Fibroblast of peridontal ligament (primary cell): ENCODE measurements around the gene EAF1.
"Not testable (repeated sequence)": the region's sequence is repeated elsewhere in the genome, so short reads cannot be mapped to it uniquely, and the experiment has no call there.

ENCODE experiments used
- DNase-seq: peaks from one replicate; pipeline ENCODE4 v3.0.0-alpha.2; 2010; ENCODE audit errors: extremely low read depth

Gene EAF1

DNA sequence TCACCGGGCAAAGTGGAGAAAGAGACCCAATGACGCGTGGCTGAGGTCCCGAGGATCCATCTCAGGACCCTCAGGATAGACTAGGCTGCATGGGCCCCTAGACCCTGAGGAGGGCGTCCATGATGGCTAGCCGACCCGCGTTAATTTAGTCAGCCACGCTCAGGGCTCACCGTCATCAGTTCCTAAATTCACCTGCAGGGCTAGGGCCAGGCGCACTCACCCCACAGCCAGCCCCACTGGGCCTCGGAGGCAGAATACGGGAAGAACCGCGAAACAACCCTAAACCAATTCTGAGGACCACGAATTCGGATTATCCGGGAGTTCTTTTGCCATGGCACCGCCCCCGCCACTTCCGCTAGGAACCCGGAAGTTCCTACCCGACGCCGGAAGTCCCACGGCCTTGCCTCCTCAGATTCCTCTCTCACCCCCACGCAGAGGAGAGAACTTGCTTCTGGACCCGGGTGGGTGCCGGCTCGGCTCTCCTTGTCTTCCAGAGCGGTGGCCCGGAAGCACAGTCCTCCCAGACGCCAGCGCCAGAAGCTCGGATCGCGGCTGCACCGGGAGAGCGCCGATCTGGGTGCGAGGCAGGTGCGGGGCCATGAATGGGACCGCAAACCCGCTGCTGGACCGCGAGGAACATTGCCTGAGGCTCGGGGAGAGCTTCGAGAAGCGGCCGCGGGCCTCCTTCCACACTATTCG lies at the start of gene EAF1, which contains the start of gene METTL6:
Gene EAF1, plus strand, starts transcription at position 417 of the 699 bp plus-strand sequence. Its CDS starts 182 bp downstream, at position 599.
Gene METTL6, minus strand, starts transcription at position 363 of the 699 bp plus-strand sequence. CDS start 1,033 bp downstream, outside the sequence.
- DNase-seq, result peak; percentile 74

DNA sequence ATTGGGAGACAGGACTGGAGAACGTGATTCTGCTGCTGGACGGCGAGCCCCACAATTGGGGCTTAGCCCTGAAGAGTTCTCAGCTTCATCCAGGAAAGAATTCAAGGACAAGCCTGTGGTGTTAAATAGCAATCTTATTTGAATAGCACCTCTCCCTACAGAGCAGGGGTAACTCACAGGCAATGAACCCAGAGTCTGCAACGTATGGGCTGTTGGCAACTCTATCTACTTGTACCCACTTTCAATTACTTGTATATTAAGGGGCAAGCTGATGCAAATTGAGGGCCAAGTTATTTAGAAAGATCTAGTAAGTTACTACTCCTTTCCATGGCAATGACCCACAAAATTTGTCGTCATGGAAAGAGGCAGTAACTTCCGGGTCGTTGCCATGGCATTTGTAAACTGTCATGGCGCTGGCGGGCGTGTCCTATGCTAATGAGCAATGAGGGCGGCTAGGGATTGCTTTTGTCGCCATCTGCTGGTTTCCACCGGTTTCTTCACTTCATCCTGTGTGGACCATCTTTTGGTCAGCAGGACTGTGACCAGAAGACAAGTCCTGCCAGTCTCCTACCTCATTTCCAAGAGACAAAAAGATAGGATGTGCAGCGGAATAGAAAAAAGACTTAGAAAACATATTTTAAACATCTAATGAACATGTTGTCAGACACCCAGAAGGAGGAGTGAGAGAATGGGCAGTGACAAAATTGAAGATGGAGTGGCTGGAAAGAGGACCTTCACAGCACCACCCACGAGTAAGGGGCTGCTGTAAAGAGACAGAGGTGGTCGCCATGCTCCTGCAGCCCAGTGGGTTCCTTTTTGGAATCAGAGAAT lies 49.2 kb upstream of the EAF1 start:
- DNase-seq, result peak; percentile 96

DNA sequence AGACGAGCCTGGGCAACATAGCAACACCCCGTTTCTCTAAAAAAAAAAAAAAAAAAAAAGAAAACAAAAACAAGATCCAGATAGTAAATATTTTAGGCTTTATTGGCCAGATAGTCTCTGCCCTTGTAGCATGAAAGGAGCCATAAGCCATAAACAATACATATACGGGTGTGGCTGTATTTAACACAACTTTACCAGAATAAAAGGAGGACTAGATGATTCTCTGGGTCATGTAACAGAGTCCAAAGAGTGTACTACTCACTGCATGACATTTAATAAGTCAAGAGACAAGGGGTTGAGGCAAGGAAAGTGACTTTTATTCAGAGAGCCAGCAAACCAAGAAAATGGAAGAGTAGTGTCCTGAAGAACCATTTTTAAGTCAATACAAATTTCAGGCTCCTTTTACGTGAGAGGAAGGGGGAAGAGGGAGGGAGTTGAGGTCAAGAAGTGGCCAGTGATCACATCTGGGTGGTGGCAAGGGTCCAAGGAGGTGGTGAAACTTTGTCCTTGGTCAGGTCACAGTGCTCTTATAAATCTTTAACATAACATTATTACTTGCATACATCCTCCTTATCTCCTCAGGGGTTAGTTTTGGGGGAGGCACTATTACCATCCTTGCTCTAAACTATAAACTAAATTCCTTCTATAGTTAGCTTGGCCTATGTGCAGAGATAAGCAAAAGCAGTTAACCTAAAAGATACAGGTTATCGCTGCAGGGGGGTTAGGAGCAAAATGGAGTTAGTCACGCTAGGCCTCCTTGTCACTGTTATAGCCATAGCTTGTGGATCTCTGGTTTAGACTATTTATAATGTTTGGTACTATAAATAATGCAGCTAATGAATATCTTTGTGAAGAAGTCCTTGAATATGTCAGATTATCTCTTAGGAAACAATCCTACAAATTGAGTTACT lies 46.2 kb upstream of the EAF1 start:
- no peak for DNase-seq

DNA sequence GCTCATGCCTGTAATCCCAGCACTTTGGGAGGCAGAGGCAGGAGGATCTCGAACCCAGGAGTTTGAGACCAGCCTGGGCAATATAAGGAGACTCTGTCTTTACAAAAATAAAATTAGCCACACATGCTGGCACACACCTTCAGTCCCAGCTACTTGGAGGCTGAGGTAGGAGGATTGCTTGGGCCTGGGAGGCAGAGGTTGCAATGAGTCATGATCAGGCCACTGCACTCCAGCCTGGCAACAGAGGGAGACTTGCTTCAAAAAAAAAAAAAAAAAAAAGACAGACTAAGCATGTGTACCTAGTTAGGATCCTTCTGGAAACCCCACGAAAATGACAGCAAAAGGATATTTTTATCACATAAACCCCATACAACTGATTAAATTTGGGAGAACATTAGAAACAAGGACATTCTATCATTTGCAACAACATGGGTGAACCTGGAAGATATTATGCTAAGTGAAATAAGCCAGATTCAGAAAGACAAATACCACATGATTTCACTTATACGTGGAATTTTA lies 44.9 kb upstream of the EAF1 start:
- DNase-seq, result peak; percentile 37

DNA sequence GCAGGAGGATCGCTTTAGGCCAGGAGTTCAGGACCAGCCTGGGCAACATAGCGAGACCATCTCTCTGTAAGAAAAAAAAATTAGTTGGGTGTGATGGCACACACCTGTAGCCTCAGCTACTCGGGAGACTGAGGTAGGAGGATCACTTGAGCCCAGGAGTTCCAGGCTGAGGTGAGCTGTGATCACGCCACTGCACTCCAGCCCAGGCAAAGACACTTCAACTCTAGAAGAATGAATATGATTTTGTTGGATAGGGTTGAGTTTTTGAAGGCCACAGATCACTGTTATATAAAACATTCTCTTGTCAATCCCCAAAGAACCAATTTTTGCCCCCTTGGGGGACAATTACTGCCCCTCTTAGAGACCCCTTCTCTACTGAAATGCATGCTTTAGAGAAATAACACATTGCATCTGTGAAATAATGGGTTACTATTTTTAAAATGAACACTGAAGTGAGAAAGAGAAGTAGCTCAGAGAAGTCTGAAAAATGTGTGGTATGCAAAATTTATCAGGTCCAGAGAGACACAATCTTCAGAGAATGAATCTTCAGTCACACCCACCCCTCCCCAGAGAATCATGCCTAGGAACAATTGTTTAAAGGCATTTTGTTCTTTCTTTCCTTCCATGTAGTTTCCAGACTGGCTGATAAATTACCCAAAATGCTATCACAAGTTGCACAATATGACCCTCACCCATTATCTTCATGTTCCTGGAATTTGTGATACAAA lies 42.7 kb upstream of the EAF1 start:
- DNase-seq, result no peak

DNA sequence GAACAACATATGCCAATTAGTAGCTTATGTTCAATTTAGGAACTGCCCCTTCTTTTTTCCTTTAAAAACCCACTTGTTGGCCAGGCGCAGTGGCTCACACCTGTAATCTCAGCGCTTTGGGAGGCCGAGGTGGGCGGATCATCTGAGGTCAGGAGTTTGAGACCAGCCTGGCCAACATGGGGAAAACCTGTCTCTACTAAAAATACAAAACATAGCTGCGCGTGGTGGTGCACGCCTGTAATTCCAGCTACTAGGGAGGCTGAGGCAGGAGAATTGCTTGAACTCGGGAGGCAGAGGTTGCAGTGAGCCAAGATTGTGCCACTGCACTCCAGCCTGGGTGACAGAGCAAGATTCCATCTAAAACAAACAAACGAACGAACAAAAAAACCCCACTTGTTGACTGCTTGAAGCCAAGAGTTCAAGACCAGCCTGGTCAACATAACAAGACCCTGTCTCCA lies 42.1 kb upstream of the EAF1 start:
- DNase-seq, result not testable (repeated sequence)

DNA sequence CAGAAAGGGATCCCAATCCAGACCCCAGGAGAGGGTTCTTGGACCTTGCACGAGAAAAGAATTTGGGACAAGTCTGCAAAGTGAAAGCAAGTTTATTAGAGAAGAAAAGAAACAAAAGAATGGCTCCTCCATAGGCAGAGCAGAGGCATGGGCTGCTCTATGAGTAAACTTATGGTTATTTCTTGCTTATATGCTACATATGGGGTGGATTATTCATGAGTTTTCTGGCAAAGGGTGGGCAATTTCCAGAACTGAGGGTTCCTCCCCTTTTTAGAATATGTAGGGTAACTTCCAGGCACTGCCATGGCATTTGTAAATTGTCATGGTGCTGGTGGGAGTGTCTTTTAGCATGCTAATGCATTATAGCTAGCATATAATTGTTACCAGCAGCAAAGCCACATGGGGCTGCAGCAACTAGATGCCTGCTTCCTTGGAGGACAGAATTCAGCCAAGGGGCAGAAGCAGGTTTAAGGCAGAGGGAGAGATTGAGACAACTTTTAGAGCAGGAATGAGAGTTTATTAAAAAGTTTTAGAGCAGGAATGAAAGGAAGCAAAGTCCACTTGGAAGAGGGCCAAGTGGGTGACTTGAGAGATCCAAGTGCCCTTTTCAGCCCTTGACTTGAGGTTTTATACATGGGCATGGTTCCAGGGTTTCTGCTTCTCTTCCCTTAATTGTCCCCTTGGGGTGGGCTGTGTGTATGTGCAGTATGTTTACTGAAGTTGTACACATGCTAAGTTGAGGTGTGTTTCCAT lies 41.3 kb upstream of the EAF1 start:
- no peak for DNase-seq

DNA sequence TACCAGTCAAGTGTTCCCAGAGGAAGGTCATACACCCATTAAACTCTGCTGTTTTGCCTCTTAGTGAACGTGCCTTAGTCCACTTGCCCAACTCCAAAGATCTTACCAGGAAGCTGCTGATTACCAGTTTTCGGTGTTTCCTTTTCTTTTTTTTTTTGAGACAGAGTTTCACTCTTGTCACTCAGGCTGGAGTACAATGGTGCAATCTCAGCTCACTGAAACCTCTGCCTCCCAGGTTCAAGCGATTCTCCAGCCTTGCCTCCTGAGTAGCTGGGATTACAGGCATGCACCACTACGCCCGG lies 40.8 kb upstream of the EAF1 start:
- not testable (repeated sequence) for DNase-seq

DNA sequence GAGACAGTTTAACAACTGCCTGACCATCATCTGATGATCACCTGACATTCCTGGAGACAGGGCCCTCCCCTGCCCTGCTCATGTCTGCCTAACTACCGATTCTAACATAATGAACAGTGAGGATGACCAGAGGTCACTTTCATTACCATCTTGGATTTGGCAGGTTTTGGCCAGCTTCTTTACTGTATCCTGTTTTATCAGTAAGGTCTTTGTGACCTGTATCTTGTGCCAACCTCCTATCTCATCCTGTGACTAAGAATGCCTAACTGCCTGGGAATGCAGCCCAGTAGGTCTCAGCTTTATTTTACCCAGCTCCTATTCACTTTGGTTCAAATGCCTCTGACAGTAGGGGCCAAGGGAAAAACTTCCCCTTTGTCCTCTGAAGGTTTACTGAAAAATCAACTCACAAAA lies 40.2 kb upstream of the EAF1 start:
- DNase-seq, result peak; percentile 30

DNA sequence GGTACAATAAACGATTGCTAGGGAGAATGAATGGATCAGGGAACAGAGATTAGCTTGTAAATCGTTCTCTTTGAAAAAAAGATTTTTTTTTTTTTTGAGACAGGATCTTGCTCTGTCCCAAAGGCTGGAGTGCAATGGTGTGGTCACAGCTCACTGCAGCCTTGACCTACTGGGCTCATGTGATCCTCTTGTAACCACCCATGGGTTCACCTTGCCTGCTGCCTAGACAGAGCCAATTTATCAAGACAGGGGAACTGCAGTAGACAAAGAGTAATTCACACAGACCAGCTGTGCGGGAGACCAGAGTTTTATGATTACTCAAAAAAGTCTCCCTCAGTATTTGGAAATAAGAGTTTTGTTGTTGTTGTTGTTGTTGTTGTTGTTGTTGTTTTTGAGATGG lies 39.7 kb upstream of the EAF1 start:
- DNase-seq, result no peak

DNA sequence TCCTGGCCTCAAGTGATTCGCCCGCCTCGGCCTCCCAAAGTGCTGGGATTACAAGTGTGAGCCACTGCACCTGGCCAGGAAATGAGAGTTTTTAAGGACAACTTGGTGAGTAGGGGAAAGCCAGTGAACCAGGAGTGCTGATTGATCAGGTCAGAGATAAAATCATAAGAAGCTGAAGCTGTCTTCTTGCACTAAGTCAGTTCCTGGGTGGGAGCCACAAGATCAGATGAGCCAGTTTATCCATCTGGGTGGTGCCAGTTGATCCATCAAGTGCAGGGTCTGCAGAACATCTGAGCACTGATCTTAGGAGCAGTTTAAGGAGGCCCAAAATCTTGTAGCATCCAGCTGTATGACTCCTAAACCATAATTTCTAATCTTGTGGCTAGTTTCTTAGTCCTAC lies 39.1 kb upstream of the EAF1 start:
- DNase-seq, result not testable (repeated sequence)

DNA sequence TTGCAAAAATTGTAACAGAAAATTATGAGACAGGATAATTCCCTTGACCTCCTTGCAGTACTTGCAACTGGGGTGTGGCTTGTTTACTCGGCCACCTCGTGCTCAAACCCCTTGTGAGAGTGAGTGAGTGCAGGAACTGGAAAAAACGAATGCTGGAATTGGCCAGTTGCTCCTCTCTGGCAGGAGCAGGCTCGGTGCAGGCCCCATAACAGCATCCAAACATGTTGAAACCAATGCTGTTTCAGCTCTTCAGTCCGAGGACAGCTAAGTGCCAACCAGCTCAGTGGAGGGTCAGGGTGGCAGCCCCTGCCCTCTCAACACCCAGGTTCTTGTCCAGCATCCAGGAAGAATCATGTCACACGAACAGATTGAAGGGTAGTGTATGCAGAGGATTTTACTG lies 36.9 kb upstream of the EAF1 start:
- DNase-seq, result no peak

DNA sequence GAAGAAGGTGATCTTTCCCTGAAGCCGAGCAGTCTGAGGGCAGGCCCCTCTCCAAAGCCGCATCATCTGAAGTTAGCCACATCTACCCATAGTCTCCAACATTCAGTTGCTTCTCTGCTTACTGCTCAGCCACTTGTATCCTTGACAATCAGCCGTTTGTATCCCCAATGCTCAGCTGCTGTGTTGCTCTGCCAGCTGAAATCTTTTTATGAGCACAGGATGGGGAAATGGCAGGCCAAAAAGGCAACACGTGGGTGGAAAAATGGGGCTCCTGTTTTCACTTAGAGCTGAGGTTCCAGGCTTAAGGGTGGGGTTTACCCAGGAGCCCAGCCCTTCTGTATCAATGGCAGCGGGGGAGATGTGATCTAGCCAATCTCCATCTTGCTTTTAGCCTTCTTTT lies 36.4 kb upstream of the EAF1 start:
- no peak for DNase-seq

DNA sequence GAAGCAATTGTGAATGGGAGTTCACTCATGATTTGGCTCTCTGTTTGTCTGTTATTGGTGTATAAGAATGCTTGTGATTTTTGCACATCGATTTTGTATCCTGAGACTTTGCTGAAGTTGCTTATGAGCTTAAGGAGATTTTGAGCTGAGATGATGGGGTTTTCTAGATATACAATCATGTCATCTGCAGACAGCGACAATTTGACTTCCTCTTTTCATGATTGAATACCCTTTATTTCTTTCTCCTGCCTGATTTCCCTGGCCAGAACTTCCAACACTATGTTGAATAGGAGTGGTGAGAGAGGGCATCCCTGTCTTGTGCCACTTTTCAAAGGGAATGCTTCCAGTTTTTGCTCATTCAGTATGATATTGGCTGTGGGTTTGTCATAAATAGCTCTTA lies 34.1 kb upstream of the EAF1 start:
- not testable (repeated sequence) for DNase-seq

DNA sequence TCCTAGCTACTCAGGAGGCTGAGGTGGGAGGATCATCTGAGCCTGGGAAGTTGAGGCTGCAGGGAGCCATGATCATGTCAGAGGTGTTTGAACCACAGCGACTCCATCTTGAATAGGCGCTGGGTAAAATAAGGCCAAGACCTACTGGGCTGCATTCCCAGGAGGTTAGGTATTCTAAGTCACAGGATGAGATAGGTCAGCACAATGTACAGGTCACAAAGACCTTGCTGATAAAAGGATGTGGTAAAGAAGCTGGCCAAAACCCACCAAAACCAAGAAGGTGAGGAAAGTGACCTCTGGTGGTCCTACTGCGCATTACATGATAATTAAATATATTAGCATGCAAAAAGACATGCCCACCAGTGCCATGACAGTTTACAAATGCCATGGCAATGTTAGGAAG lies 28.7 kb upstream of the EAF1 start:
- DNase-seq, result peak; percentile 27

DNA sequence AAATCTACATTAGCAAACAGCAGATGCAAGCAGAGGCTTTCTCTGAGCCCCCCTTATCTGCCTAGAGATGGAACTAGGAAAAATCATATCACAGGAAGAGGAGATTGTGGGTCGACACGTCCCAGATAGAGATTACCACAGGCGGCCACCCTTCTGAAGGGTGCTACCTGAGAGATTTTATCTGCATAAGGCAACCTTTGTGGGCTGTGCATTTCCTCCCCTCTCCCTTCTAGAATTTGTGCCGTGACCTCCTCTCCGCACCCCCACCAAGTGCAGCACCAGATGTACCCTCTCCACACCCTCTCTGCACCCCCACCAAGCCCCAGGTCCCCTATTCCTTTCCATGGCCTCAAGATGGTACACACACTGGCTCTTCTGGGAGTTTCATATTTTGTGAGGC lies 27.4 kb upstream of the EAF1 start:
- no peak for DNase-seq

DNA sequence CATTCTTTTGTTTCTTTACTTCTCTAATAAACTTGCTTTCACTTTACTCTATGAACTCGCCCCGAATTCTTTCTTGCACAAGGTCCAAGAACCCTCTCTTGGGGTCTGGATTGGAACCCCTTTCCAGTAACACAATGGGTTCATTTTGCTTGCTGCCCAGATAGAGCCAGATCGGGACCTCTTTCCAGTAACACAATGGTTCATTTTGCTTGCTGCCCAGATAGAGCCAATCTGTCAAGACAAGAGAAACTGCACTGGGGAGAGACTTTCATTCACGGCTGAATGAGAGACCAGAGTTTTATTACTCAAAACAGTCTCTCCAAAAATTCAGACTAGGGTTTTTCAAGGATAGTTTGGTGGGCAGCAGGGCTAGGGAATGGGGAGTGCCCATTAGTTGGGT lies 25.5 kb upstream of the EAF1 start:
- no peak for DNase-seq

DNA sequence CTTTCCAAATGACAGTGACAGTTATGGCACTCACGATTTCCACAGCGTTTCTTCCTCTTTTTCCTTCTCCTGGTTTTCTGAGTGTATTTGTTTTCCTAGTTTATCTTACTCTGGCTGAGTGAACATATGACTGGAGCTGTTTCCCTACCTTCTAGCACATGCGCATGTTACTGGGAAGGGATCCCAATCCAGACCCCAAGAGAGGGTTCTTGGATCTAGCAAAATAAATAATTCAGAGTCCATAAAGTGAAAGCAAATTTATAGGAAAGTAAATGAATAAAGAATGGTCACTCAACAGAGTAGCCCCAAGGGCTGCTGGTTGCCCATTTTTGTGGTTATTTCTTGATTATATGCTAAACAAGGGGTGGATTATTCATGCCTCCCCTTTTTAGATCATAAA lies 23.9 kb upstream of the EAF1 start:
- DNase-seq, result peak; percentile 72

DNA sequence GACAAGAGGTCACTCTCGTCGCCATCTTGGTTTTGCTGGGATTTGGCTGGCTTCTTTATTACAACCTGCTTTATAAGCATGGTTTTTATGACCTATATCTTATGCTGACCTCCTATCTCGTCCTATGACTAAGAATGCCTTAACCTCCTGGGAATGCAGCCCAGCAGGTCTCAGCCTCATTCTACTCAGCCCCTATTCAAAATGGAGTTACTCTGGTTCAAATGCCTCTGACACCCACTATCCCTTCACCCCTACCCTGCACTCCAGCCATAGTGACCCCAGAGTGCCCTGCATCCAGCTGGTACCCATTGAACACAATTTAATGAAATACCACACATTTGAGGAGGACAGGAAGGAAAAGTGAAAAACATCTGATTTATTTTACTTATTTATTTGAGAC lies 23.4 kb upstream of the EAF1 start:
- no peak for DNase-seq

DNA sequence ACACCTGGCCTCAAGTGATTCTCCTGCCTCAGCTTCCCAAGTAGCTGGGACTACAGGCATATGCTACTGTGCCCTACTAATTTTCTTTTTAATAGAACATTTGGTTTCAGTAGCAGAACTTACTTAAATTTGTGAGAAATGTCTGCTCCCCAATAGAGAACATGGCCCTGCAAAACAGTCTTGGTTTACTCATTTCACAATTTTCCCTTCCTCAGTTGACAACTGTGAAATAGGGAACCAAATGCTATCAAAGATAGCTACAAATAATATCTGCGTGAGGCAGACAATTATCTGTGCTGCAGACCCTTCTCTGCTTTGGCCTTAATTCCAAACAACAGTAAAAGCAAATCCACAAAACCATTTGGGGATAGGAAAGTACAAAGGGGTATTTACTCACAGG lies 22.6 kb upstream of the EAF1 start:
- no peak for DNase-seq
